ENCODE data around the gene PTPRO. TPM values are rescaled to one million over a fixed set of nuclear protein-coding genes. Genes with fewer than 3 reads are reported as not detected.

PTPRO gene
- total RNA-seq, 1 experiment from 2014 or later, result not detected

- DNase-seq (ENCODE audit: low spot score), result no peak
Measured at GRCh38 chr12:15350643-15351042, 28.3 kb downstream of the PTPRO start.

GRCh38 chr12:15355766-15356165, 33.5 kb downstream of the PTPRO start:
- no peak for DNase-seq (ENCODE audit: low spot score)

- no peak for DNase-seq (ENCODE audit: low spot score)
Measured at GRCh38 chr12:15356951-15357364, 34.6 kb downstream of the PTPRO start.

GRCh38 chr12:15364221-15365160, 42.2 kb downstream of the PTPRO start:
- no peak for DNase-seq (ENCODE audit: low spot score)

GRCh38 chr12:15368812-15369211, 46.5 kb downstream of the PTPRO start:
- DNase-seq (ENCODE audit: low spot score), result no peak

DNA sequence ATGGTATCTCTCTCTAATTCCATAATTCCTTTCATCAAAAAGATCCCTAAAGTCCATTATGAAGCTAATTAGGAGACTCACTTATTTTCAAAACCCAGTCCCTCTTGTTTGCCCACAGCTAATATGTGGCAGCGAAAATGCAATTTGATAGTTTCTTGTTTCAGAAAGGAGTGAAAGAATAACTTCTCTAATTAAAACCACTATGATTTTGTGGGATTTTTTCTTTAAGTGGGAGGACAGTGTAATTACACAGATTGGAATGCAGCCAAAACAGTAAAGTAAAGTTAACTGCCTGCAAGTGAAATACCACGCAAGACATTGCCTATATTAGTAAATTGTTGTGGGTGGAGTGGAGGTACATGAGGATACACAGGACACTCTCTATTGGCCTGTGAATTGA, 50.0 kb downstream of the PTPRO start:
- DNase-seq (ENCODE audit: low spot score), result no peak

DNA sequence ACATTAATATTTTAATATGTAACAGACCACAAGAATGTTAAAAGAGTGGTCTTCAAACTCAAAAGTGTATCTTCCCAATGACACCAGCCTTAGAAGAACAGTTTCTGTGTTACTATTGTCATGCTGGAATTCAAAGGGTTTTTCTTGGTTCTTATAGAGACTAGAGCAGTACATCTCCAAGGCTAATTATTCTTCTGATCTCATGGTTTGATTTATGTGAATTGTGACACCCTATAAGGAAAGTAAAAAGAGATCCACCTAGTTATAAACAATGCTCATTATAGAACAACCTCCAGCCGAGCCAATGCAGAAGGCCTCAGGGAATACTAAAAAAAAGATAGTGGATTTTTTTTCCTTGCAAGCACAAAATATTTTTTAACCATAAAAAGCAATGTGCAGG, 65.5 kb downstream of the PTPRO start:
- no peak for DNase-seq (ENCODE audit: low spot score)

DNA sequence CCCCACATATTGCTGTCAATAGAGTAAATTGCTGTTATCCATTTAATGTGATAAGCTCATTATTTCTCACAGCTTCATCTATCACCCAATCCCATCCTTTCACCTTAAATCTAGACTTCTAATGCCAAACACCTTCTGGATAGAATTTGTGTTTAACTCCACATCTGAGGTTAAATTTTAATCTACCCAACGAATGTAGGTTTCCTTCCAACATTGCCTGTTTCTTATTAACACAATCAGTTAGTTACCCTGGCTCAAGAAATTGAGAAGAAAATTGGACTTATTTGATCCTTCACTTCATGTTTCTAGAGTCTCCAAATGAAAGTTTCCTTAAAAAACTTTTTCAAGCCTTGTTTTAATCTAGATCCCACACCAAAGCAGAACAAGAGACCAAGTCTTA, 67.3 kb downstream of the PTPRO start:
- no peak for DNase-seq (ENCODE audit: low spot score)

DNA sequence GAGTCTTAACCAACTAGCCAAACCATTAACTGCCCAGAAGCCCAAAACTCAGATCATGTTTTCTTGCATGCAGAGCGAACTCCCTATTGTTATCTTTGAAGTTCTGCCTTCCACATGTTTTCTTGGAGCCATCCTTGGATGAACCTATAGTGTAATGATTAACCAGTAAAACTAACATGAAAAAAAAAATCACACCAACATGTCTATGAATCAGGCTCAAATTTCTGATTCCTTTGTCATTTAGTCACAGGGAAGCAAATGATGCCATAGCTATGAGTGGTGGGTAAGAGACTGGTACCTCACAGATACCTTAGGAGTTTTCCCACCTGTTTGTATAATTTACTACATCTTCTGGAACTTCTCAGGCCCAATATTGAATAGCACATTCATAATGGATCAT, 70.7 kb downstream of the PTPRO start:
- no peak for DNase-seq (ENCODE audit: low spot score)

DNA sequence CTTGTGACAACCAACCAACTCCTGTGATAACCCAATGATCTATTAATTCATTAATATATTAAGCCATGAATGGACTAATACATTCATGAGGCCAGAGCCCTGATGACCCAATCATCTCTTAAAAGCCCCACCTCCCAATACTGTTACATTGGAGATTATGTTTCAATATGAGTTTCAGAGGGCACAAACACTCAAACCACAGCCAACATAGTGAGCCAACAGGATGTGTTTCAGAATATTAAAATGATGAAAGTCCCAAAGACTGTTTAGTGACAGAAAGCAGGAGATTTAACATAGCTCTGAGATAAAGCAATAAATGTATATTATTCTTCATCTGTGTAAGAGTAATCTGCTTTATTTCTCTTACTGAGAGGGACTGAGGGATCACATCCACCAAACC, 71.7 kb downstream of the PTPRO start:
- DNase-seq (ENCODE audit: low spot score), result no peak

DNA sequence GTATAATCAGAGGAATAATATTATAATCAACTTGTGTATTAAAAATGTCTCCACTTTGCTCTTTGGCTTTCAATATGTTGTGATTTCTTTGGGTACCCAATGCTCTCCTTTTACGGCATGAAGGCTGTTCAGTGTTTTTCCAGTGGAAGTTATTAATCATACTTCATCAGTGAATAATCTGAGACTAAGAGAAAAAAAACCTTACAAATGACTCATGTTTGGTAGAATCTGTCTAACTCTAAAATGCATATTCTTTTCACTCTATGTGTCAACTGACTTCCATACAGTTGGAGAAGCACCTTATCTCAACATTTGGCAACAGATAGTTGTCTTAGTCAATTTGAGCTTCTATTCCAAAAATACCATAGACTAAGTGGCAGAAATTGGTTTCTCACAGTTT, 82.2 kb downstream of the PTPRO start:
- DNase-seq (ENCODE audit: low spot score), result no peak

GRCh38 chr12:15405606-15406005, 83.3 kb downstream of the PTPRO start:
- DNase-seq (ENCODE audit: low spot score), result no peak

DNA sequence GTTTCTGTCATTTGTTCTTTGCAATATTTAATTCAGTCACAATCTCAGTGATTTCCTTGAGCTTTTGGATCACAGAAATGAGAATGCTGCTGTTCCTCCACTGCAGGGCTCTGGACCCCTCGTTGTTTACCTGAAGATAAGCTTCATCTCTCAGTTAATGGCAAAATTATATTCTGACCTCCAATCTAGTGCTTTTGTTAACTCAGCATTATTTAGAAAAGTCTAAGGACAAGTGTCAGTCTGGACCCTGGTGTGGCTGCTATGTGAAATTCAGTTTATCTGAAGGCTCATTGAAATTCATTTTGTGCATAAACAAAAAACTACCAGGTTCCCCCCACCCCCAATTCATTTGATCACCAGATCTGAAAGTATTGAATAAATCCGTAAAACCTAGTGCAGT, 84.7 kb downstream of the PTPRO start:
- DNase-seq (ENCODE audit: low spot score), result no peak

DNA sequence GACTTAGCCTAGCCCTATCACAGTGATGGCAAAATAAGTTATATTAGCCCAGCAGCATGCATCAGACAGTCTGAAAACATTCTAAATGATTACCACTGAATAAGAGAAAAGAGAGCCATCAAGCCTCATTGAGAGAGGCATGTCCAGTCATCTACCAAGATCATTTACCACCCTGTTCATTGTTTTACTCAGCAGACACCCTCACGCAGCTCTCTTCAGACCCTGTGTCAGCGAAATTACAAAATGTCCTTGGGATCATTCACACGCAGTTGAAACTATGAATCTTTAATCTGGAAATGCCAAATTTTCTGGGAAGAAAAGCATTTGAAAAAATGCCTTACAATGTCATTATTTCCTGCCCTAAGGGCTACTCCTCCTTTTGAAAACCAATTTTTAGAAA, 89.5 kb downstream of the PTPRO start:
- DNase-seq (ENCODE audit: low spot score), result no peak

- DNase-seq (ENCODE audit: low spot score), result no peak
Measured at GRCh38 chr12:15417691-15418090, 95.4 kb downstream of the PTPRO start.

DNA sequence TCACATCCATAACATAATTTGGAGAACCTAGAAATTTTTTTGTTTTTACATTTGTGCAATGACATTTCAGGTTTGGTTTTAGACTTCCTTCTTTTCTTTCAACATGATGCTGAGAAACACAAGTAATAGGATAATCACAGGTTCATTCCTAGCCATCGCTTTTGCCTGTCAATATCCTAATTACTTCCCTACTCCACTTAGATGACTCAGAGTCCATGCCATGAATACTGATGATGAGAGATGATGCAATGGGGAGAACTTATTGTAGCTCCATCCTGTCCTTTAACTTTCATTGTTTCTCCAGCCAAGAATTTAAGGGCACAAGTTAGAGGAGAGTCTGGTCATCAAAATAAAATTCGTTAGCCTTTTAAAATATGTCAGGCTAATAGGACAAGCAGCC, 101.3 kb downstream of the PTPRO start:
- no peak for DNase-seq (ENCODE audit: low spot score)

DNA sequence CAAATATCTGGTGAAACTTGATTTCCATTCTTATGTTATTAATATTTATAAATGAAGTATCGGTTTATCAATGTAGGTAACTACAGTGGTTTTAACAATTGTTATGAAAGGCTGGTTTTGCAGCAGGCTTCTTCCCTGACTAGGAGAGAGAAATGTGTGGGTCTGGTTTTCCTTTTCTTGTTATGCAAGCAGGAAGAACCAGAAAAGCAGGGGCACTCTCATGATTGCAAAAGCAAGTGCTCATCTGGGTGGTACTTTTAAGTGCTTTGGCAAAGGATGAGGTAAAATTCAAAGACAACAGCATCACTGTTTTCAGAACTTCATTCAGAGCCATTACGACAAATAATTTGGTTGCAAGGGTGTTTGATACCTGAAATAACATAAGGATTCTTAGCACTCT, 105.6 kb downstream of the PTPRO start:
- no peak for DNase-seq (ENCODE audit: low spot score)

DNA sequence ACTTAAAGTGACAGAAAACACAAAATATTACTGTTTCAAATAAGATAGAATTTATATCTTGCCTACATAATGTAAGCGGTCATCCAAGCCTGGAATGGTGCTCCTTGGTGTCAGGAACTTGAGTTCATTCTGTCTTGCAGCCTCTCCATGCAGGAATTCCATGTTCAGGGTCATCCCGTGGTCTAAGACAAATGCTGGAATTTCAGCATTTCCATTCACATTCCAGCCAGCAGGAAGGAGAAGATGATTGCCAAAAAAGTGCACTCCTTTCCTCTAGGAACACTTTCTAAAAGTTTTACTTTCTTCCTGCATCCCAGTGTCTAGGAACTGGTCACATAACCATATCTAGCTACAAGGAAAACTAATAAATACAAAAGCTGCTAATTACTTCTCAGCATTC, 106.3 kb downstream of the PTPRO start:
- no peak for DNase-seq (ENCODE audit: low spot score)

GRCh38 chr12:15429262-15429661, 107.0 kb downstream of the PTPRO start:
- no peak for DNase-seq (ENCODE audit: low spot score)

GRCh38 chr12:15435597-15435996, 113.3 kb downstream of the PTPRO start:
- DNase-seq (ENCODE audit: low spot score), result no peak

GRCh38 chr12:15439459-15439858, 117.2 kb downstream of the PTPRO start:
- DNase-seq (ENCODE audit: low spot score), result no peak

DNA sequence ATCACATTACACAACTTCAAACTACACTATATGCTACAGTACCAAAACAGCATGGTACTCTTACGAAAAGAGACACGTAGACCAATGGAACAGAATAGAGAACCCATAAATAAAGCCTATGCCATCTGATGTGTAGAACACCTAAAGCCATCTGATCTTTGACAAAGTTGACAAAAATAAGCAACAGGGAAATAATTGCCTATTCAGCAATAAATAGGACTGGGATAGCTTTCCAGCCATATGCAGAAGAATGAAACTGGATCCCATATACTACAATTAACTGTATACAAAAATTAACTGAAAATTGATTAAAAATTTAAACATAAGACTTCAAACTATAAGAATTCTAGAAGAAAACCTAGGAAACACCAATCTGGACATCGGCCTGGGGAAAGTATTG, 120.7 kb downstream of the PTPRO start:
- DNase-seq (ENCODE audit: low spot score), result no peak

- DNase-seq (ENCODE audit: low spot score), result no peak
Measured at GRCh38 chr12:15443611-15444010, 121.3 kb downstream of the PTPRO start.

- no peak for DNase-seq (ENCODE audit: low spot score)
Measured at GRCh38 chr12:15444523-15444922, 122.2 kb downstream of the PTPRO start.
